ENCODE data around the gene CREB3L2. TPM values are rescaled to one million over a fixed set of nuclear protein-coding genes. Genes with fewer than 3 reads are reported as not detected.

CREB3L2 gene
- total RNA-seq, 1 donor from 2014 or later: 12.5 TPM

DNA sequence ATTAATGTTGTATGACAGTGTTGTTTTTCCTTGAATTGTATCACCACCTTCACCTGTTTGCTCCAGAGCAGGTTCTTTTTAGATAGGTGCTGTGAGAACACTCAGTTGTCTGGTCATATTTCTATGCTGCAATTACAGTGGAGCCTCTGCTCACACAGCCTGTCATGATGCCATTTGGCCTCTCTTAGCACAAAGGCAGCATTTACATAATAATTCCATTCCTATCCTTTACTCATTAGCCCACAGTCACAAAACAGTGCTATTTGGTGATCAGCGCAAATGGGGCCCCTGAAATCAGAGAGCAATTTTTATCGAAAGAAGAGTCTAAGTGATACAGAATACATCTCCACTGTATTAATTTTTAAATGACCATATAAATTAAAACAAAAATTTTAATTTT lies 141.3 kb downstream of the CREB3L2 start:
- no peak overlapping the region for H3K27ac ChIP-seq (ENCODE audit: low read depth, low read length)
- H3K36me3 ChIP-seq (ENCODE audit: control insufficient read depth in 3 of 3, insufficient read depth in 3 of 3, low read length in 3 of 3): peaks cover 0 to 11% (median 5%) of the 10 kb centered on the region in 3 donors
- H3K27me3 ChIP-seq (ENCODE audit: control insufficient read depth in 3 of 3, insufficient read depth in 3 of 3, low read length in 3 of 3): no peaks in the 10 kb centered on the region
- no peak overlapping the region for H3K9ac ChIP-seq (ENCODE audit: low read depth in 1 of 3, low read length in 3 of 3)
- H3K9me3 ChIP-seq (ENCODE audit: control insufficient read depth in 3 of 3, low read length in 3 of 3): no peaks in the 10 kb centered on the region
- H3K4me3 ChIP-seq (ENCODE audit: low read length in 3 of 3): no peak overlapping the region
- no peaks in the 10 kb centered on the region for H3K4me1 ChIP-seq (ENCODE audit: control insufficient read depth in 3 of 3, insufficient read depth in 3 of 3, low read length in 3 of 3)

- H3K9ac ChIP-seq (ENCODE audit: low read depth in 1 of 3, low read length in 3 of 3): no peak overlapping the region
- no peaks in the 10 kb centered on the region for H3K9me3 ChIP-seq (ENCODE audit: control insufficient read depth in 3 of 3, low read length in 3 of 3)
- no peak overlapping the region for H3K4me3 ChIP-seq (ENCODE audit: low read length in 3 of 3)
- no peaks in the 10 kb centered on the region for H3K36me3 ChIP-seq (ENCODE audit: control insufficient read depth in 3 of 3, insufficient read depth in 3 of 3, low read length in 3 of 3)
- H3K27ac ChIP-seq (ENCODE audit: low read depth, low read length): no peak overlapping the region
- H3K4me1 ChIP-seq (ENCODE audit: control insufficient read depth in 3 of 3, insufficient read depth in 3 of 3, low read length in 3 of 3): no peaks in the 10 kb centered on the region
- H3K27me3 ChIP-seq (ENCODE audit: control insufficient read depth in 3 of 3, insufficient read depth in 3 of 3, low read length in 3 of 3): peaks cover 0 to 8% (median 6%) of the 10 kb centered on the region in 3 donors
Measured at GRCh38 chr7:137853053-137853452, 148.8 kb downstream of the CREB3L2 start.

GRCh38 chr7:137852108-137852507 lies 149.8 kb downstream of the CREB3L2 start:
- Histone ChIP-seq H3K27me3 (ENCODE audit: control insufficient read depth in 3 of 3, insufficient read depth in 3 of 3, low read length in 3 of 3) (peaks cover 5 to 18% (median 11%) of the 10 kb centered on the region in 3 donors), H3K9me3 (ENCODE audit: control insufficient read depth in 3 of 3, low read length in 3 of 3) (no peaks in the 10 kb centered on the region), H3K36me3 (ENCODE audit: control insufficient read depth in 3 of 3, insufficient read depth in 3 of 3, low read length in 3 of 3) (no peaks in the 10 kb centered on the region), H3K9ac (ENCODE audit: low read depth in 1 of 3, low read length in 3 of 3) (no peak overlapping the region), H3K4me3 (ENCODE audit: low read length in 3 of 3) (no peak overlapping the region), H3K27ac (ENCODE audit: low read depth, low read length) (no peak overlapping the region), H3K4me1 (ENCODE audit: control insufficient read depth in 3 of 3, insufficient read depth in 3 of 3, low read length in 3 of 3) (peaks cover 5% of the 10 kb centered on the region in 3 donors)

DNA sequence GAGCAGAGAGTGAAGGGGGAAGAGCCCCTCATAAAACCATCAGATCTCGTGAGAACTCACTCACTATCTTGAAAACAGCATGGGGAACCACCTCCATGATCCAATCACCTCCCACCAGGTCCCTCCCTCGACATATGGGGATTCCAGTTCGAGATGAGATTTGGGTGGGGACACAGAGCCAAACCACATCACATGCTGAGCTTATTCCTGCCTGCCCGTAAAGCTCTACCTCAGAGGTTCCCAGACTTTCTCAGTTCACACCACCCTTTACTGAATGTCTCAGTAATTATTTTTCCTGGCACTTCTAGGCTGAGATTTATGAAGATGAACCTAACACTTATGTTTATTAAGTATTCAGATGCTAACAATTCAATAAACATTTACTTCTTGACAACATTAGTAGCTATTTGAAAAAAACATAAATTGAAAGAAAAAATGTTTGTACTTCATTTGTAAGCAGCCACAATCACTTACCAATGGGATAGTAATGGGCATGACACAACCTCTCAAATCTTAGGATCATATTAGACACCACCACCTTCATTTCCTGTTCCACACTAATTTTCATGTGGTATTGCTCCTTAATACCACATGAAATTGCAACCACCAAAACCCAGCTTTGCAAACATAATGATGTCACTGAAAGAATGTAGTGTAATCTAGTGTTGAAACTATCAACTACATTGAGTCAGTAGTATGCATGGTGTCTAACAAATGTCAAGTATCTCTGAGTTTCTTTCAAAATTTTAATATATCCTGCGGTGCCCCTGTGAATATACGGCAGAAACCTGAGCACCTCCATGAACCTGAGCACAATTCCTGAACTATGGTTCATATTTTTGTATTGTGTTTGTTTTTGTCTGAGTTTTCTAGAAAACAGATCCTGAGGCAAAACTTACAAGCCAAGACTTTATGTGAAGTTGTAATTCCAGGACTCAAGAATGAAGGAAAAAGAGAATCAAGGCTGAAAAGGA lies 150.6 kb downstream of the CREB3L2 start:
- Histone ChIP-seq H3K9me3 (ENCODE audit: control insufficient read depth in 3 of 3, low read length in 3 of 3) (no peaks in the 10 kb centered on the region), H3K4me1 (ENCODE audit: control insufficient read depth in 3 of 3, insufficient read depth in 3 of 3, low read length in 3 of 3) (peaks cover 8 to 9% (median 8%) of the 10 kb centered on the region in 3 donors), H3K36me3 (ENCODE audit: control insufficient read depth in 3 of 3, insufficient read depth in 3 of 3, low read length in 3 of 3) (no peaks in the 10 kb centered on the region), H3K27ac (ENCODE audit: low read depth, low read length) (no peak overlapping the region), H3K9ac (ENCODE audit: low read depth in 1 of 3, low read length in 3 of 3) (no peak overlapping the region), H3K4me3 (ENCODE audit: low read length in 3 of 3) (no peak overlapping the region), H3K27me3 (ENCODE audit: control insufficient read depth in 3 of 3, insufficient read depth in 3 of 3, low read length in 3 of 3) (peaks cover 9 to 21% (median 18%) of the 10 kb centered on the region in 3 donors)

- Histone ChIP-seq H3K9ac (ENCODE audit: low read depth in 1 of 3, low read length in 3 of 3) (no peak overlapping the region), H3K4me1 (ENCODE audit: control insufficient read depth in 3 of 3, insufficient read depth in 3 of 3, low read length in 3 of 3) (peaks cover 11 to 13% (median 12%) of the 10 kb centered on the region in 3 donors), H3K9me3 (ENCODE audit: control insufficient read depth in 3 of 3, low read length in 3 of 3) (no peaks in the 10 kb centered on the region)
Measured at GRCh38 chr7:137850571-137850970, 151.3 kb downstream of the CREB3L2 start.

DNA sequence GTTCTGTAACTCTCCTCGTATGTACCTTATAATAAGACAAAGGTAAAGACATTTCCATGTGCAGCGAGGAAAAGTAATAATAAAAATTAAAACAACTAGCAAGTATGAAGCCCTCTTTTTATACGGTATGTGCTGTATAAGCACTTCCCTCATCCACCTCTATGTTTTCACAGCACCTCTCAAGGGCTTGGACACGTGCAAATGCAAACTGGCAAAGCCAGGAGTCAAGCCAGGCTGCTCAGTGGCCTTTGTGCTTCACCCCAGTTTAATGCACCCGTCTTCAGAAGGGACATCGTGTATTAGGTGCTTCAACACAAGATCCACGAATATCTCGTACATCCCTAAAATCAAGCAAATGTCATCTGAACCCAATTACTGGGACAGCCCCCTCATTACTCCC lies 153.8 kb downstream of the CREB3L2 start:
- Histone ChIP-seq H3K27me3 (ENCODE audit: control insufficient read depth in 3 of 3, insufficient read depth in 3 of 3, low read length in 3 of 3) (peaks cover 20 to 46% (median 42%) of the 10 kb centered on the region in 3 donors), H3K4me1 (ENCODE audit: control insufficient read depth in 3 of 3, insufficient read depth in 3 of 3, low read length in 3 of 3) (peaks cover 11 to 13% (median 12%) of the 10 kb centered on the region in 3 donors), H3K4me3 (ENCODE audit: low read length in 3 of 3) (no peak overlapping the region), H3K27ac (ENCODE audit: low read depth, low read length) (no peak overlapping the region), H3K9ac (ENCODE audit: low read depth in 1 of 3, low read length in 3 of 3) (no peak overlapping the region), H3K9me3 (ENCODE audit: control insufficient read depth in 3 of 3, low read length in 3 of 3) (no peaks in the 10 kb centered on the region), H3K36me3 (ENCODE audit: control insufficient read depth in 3 of 3, insufficient read depth in 3 of 3, low read length in 3 of 3) (no peaks in the 10 kb centered on the region)

More at GRCh38 chr7:137850571-137850970, 151.3 kb downstream of the CREB3L2 start:
- Histone ChIP-seq H3K27me3 (ENCODE audit: control insufficient read depth in 3 of 3, insufficient read depth in 3 of 3, low read length in 3 of 3) (peaks cover 16 to 28% (median 25%) of the 10 kb centered on the region in 3 donors), H3K36me3 (ENCODE audit: control insufficient read depth in 3 of 3, insufficient read depth in 3 of 3, low read length in 3 of 3) (no peaks in the 10 kb centered on the region), H3K27ac (ENCODE audit: low read depth, low read length) (no peak overlapping the region), H3K4me3 (ENCODE audit: low read length in 3 of 3) (no peak overlapping the region)

DNA sequence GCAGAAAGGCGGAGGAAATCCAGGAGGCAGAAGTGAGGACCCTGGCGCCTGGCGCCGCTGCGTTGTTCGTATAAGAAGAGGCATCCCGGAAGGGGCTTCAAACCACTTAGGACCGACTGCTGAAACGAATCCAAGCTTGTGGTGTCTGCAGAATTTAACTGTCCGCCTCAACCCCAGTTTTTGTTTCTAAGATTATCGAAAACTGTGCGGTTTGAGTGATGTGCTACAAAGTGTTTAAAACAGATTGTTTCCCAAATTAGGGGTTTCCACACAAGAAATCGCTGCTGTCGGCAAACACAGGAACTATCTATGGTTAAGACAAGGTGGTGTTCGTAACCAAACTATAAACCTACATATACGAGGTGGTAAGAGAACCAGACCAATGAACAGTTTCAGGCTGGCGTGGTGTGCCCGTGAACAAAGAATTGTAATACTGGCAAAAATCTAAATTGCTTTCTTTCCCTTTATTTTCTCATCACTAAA lies 154.3 kb downstream of the CREB3L2 start:
- Histone ChIP-seq H3K36me3 (ENCODE audit: control insufficient read depth in 3 of 3, insufficient read depth in 3 of 3, low read length in 3 of 3) (no peaks in the 10 kb centered on the region), H3K4me3 (ENCODE audit: low read length in 3 of 3) (peak overlapping the region in 2 of 3 donors; percentile 18 to 19), H3K27ac (ENCODE audit: low read depth, low read length) (no peak overlapping the region), H3K9me3 (ENCODE audit: control insufficient read depth in 3 of 3, low read length in 3 of 3) (no peaks in the 10 kb centered on the region), H3K27me3 (ENCODE audit: control insufficient read depth in 3 of 3, insufficient read depth in 3 of 3, low read length in 3 of 3) (peaks cover 20 to 46% (median 42%) of the 10 kb centered on the region in 3 donors), H3K4me1 (ENCODE audit: control insufficient read depth in 3 of 3, insufficient read depth in 3 of 3, low read length in 3 of 3) (peaks cover 11 to 13% (median 12%) of the 10 kb centered on the region in 3 donors), H3K9ac (ENCODE audit: low read depth in 1 of 3, low read length in 3 of 3) (no peak overlapping the region)

- Histone ChIP-seq H3K27ac (ENCODE audit: low read depth, low read length) (no peak within 1 kb of the TSS), H3K36me3 (ENCODE audit: control insufficient read depth in 3 of 3, insufficient read depth in 3 of 3, low read length in 3 of 3) (no peaks in the 10 kb centered on the region), H3K9ac (ENCODE audit: low read depth in 1 of 3, low read length in 3 of 3) (no peak within 1 kb of the TSS), H3K9me3 (ENCODE audit: control insufficient read depth in 3 of 3, low read length in 3 of 3) (no peaks in the 10 kb centered on the region), H3K4me3 (ENCODE audit: low read length in 3 of 3) (peak within 1 kb of the TSS; percentile 18 to 40 (median 35)), H3K4me1 (ENCODE audit: control insufficient read depth in 3 of 3, insufficient read depth in 3 of 3, low read length in 3 of 3) (peaks cover 11 to 13% (median 12%) of the 10 kb centered on the region in 3 donors), H3K27me3 (ENCODE audit: control insufficient read depth in 3 of 3, insufficient read depth in 3 of 3, low read length in 3 of 3) (peaks cover 20 to 46% (median 42%) of the 10 kb centered on the region in 3 donors)
Measured at GRCh38 chr7:137846827-137847567, 154.9 kb downstream of the CREB3L2 start, which contains the start of gene DGKI. Gene DGKI, minus strand, starts transcription at chr7:137846974.

GRCh38 chr7:137846549-137846826 lies 155.4 kb downstream of the CREB3L2 start:
- Histone ChIP-seq H3K9me3 (ENCODE audit: control insufficient read depth in 3 of 3, low read length in 3 of 3) (no peaks in the 10 kb centered on the region), H3K27ac (ENCODE audit: low read depth, low read length) (no peak overlapping the region), H3K36me3 (ENCODE audit: control insufficient read depth in 3 of 3, insufficient read depth in 3 of 3, low read length in 3 of 3) (no peaks in the 10 kb centered on the region), H3K4me3 (ENCODE audit: low read length in 3 of 3) (peak overlapping the region in 2 of 3 donors; percentile 35 to 40), H3K9ac (ENCODE audit: low read depth in 1 of 3, low read length in 3 of 3) (no peak overlapping the region), H3K4me1 (ENCODE audit: control insufficient read depth in 3 of 3, insufficient read depth in 3 of 3, low read length in 3 of 3) (peaks cover 11 to 13% (median 12%) of the 10 kb centered on the region in 3 donors), H3K27me3 (ENCODE audit: control insufficient read depth in 3 of 3, insufficient read depth in 3 of 3, low read length in 3 of 3) (peaks cover 20 to 46% (median 42%) of the 10 kb centered on the region in 3 donors)
